Mucosa of stomach (tissue), 1 donor: ENCODE measurements around the gene EXOSC7.

ENCODE experiments used
- H3K27me3 ChIP-seq: one replicate; pipeline ENCODE4 v1.7.0; 2013; ENCODE audit warnings: mild to moderate bottlenecking, low read length; ENCODE audit not compliant: control insufficient read depth, insufficient read depth
- H3K36me3 ChIP-seq: one replicate; pipeline ENCODE4 v1.7.0; 2013; ENCODE audit warnings: low read length; ENCODE audit not compliant: control insufficient read depth, insufficient read depth
- H3K4me1 ChIP-seq: one replicate; pipeline ENCODE4 v1.7.0; 2013; ENCODE audit warnings: mild to moderate bottlenecking, low read length; ENCODE audit not compliant: control insufficient read depth, insufficient read depth
- H3K4me3 ChIP-seq: one replicate; pipeline ENCODE4 v1.7.0; 2013; ENCODE audit warnings: low read length
- H3K9ac ChIP-seq: one replicate; pipeline ENCODE4 v1.7.0; 2013; ENCODE audit warnings: mild to moderate bottlenecking, low read length, moderate library complexity
- H3K9me3 ChIP-seq: one replicate; pipeline ENCODE4 v1.7.0; 2013; ENCODE audit warnings: mild to moderate bottlenecking, low read length, moderate library complexity; ENCODE audit not compliant: control insufficient read depth
- donor health status: Pancreatic carcinoma.

The EXOSC7 gene

GRCh38 chr3:45000823-45001222 is 24.8 kb downstream of the EXOSC7 start:
- no peaks in the 10 kb centered on the region for H3K36me3 ChIP-seq
- H3K4me1 ChIP-seq = peaks cover 2% of the 10 kb centered on the region
- no peaks in the 10 kb centered on the region for H3K27me3 ChIP-seq
- no peak overlapping the region for H3K4me3 ChIP-seq
- no peaks in the 10 kb centered on the region for H3K9me3 ChIP-seq
- no peak overlapping the region for H3K9ac ChIP-seq

GRCh38 chr3:45001738-45002137 is 25.7 kb downstream of the EXOSC7 start:
- no peak overlapping the region for H3K4me3 ChIP-seq
- no peaks in the 10 kb centered on the region for H3K27me3 ChIP-seq
- no peaks in the 10 kb centered on the region for H3K4me1 ChIP-seq
- no peaks in the 10 kb centered on the region for H3K36me3 ChIP-seq
- no peaks in the 10 kb centered on the region for H3K9me3 ChIP-seq
- no peak overlapping the region for H3K9ac ChIP-seq

GRCh38 chr3:45002139-45002660 is 26.2 kb downstream of the EXOSC7 start:
- H3K9ac ChIP-seq = no peak overlapping the region
- H3K36me3 ChIP-seq = no peaks in the 10 kb centered on the region
- no peaks in the 10 kb centered on the region for H3K4me1 ChIP-seq
- no peaks in the 10 kb centered on the region for H3K9me3 ChIP-seq
- no peaks in the 10 kb centered on the region for H3K27me3 ChIP-seq
- H3K4me3 ChIP-seq = no peak overlapping the region

GRCh38 chr3:45002720-45003119 is 26.7 kb downstream of the EXOSC7 start:
- Histone ChIP-seq H3K9me3 (no peaks in the 10 kb centered on the region), H3K9ac (no peak overlapping the region), H3K4me1 (no peaks in the 10 kb centered on the region), H3K27me3 (no peaks in the 10 kb centered on the region), H3K36me3 (no peaks in the 10 kb centered on the region), H3K4me3 (no peak overlapping the region)

- H3K27me3 ChIP-seq = no peaks in the 10 kb centered on the region
- H3K4me1 ChIP-seq = no peaks in the 10 kb centered on the region
- no peak overlapping the region for H3K9ac ChIP-seq
- no peaks in the 10 kb centered on the region for H3K36me3 ChIP-seq
- no peaks in the 10 kb centered on the region for H3K9me3 ChIP-seq
- H3K4me3 ChIP-seq = no peak overlapping the region
Measured at GRCh38 chr3:45003406-45003805, 27.4 kb downstream of the EXOSC7 start.

GRCh38 chr3:45003859-45004258 is 27.8 kb downstream of the EXOSC7 start:
- Histone ChIP-seq H3K27me3 (no peaks in the 10 kb centered on the region), H3K9me3 (no peaks in the 10 kb centered on the region), H3K9ac (no peak overlapping the region), H3K4me1 (no peaks in the 10 kb centered on the region), H3K36me3 (no peaks in the 10 kb centered on the region), H3K4me3 (no peak overlapping the region)

- H3K9ac ChIP-seq = no peak overlapping the region
- H3K9me3 ChIP-seq = no peaks in the 10 kb centered on the region
- no peak overlapping the region for H3K4me3 ChIP-seq
- no peaks in the 10 kb centered on the region for H3K36me3 ChIP-seq
- H3K4me1 ChIP-seq = peaks cover 7% of the 10 kb centered on the region
- H3K27me3 ChIP-seq = no peaks in the 10 kb centered on the region
Measured at GRCh38 chr3:45007091-45007490, 31.0 kb downstream of the EXOSC7 start.

- Histone ChIP-seq H3K27me3 (no peaks in the 10 kb centered on the region), H3K4me1 (peaks cover 7% of the 10 kb centered on the region), H3K4me3 (no peak overlapping the region), H3K9me3 (no peaks in the 10 kb centered on the region), H3K36me3 (no peaks in the 10 kb centered on the region), H3K9ac (no peak overlapping the region)
Measured at GRCh38 chr3:45008117-45008516, 32.1 kb downstream of the EXOSC7 start.

GRCh38 chr3:45009868-45010267 is 33.8 kb downstream of the EXOSC7 start:
- Histone ChIP-seq H3K9ac (no peak overlapping the region), H3K27me3 (no peaks in the 10 kb centered on the region), H3K9me3 (no peaks in the 10 kb centered on the region), H3K36me3 (no peaks in the 10 kb centered on the region), H3K4me3 (no peak overlapping the region), H3K4me1 (peaks cover 7% of the 10 kb centered on the region)

- H3K4me1 ChIP-seq = peaks cover 7% of the 10 kb centered on the region
- H3K4me3 ChIP-seq = no peak overlapping the region
- no peaks in the 10 kb centered on the region for H3K36me3 ChIP-seq
- no peak overlapping the region for H3K9ac ChIP-seq
- no peaks in the 10 kb centered on the region for H3K9me3 ChIP-seq
- no peaks in the 10 kb centered on the region for H3K27me3 ChIP-seq
Measured at GRCh38 chr3:45010811-45011333, 34.8 kb downstream of the EXOSC7 start.

GRCh38 chr3:45011756-45012508 is 35.9 kb downstream of the EXOSC7 start:
- Histone ChIP-seq H3K4me3 (no peak overlapping the region), H3K27me3 (no peaks in the 10 kb centered on the region)

GRCh38 chr3:45012577-45012976 is 36.5 kb downstream of the EXOSC7 start:
- H3K9me3 ChIP-seq = no peaks in the 10 kb centered on the region
- H3K27me3 ChIP-seq = no peaks in the 10 kb centered on the region
- H3K36me3 ChIP-seq = no peaks in the 10 kb centered on the region
- H3K4me3 ChIP-seq = no peak overlapping the region
- H3K9ac ChIP-seq = no peak overlapping the region
- H3K4me1 ChIP-seq = peaks cover 7% of the 10 kb centered on the region

More at GRCh38 chr3:45011756-45012508, 35.9 kb downstream of the EXOSC7 start:
- Histone ChIP-seq H3K9me3 (no peaks in the 10 kb centered on the region), H3K36me3 (no peaks in the 10 kb centered on the region), H3K4me1 (peaks cover 7% of the 10 kb centered on the region), H3K9ac (peak overlapping the region; percentile 32)
